Raji (cell line): ENCODE data around the gene ATE1.

Experiments used
- POLR2A ChIP-seq: IDR thresholded peaks from 2 replicates; pipeline ENCODE4 v1.6.1; 2011; ENCODE audit warnings: low read depth, low read length, control low read depth; ENCODE audit not compliant: insufficient read depth

ATE1 gene

DNA sequence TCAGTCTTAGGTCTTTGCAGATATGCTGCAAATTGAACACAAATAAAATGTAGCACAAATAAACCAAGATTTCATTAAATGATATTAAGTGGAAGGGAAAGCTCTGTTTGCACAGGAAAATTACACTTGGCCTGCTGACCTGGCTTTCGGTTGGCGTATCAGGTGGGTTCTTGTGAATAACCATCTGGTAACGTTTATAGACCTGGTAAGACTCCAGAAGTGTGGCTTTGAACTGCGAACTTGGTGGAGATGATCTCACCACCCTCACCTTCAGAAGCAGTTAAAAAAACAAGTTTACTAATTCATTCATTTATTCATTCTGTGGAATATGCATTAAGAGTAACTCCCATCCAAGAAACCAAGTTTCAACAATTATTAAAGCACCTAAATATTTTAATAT lies 28.1 kb downstream of the ATE1 start:
- no peak for TF ChIP-seq POLR2A

DNA sequence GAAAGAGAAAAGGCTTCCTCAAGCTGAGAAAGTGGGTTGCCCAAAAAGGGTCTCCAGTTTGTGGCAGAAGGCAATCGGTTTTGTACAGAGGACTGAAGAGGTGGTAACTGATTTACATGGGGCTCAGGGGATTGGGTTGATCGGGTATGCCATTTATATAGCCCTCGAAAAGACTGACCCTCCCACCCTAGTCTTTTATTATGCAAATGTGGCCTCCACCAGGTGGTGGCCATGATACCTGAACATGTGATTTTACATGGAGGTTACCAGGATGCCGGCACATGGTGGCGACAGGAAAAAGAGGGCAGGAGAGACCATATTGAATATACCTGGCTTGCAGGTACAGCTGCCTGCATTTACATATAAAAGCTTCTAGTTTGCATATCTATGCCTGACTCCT lies 36.7 kb downstream of the ATE1 start:
- TF ChIP-seq POLR2A, result no peak

DNA sequence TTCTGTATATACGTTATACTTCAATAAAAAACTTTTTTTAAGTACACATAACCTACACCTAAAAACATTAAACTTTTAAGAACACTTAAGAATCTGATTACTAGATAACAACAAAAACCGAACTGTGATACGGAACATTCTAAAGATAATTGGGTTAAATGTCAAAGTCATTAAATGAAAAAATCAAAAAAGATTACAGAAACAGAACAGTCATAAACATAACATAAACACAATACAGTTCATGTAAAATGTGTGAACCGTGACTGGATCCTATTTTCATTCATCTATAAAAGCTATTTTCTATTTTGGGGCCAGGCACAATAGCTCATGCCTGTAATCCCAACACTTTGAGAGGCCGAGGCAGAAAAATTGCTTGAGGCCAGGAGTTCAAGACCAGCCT lies 38.6 kb downstream of the ATE1 start:
- TF ChIP-seq POLR2A, result no peak

DNA sequence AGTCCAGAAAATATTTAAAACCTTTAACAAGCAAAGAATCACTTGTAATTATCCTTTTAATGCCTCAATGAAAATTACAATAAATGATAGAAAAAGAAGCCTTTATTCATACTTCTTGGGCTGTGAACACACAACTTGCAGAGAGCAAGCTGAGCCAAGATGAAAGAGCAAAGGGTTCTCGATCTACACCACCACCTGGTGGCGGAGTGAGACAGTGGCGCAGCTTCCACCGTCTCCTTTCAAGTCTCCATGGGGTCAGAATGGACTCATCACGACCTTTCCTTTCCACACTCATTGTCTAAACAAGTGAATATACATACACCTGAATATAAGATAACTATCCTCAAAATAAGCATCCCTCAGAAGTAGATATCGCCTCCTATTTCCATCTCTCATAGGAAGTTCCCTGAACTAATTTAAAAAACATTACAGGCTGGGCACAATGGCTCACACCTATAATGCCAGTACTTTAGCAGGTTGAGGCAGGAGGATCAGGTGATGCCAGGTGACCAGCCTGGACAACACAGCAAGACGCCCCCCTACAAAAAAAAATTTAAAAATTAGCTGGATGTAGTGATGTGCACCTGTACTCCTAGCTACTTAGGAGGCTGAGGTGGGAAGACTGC lies 40.7 kb downstream of the ATE1 start:
- TF ChIP-seq POLR2A, result no peak

DNA sequence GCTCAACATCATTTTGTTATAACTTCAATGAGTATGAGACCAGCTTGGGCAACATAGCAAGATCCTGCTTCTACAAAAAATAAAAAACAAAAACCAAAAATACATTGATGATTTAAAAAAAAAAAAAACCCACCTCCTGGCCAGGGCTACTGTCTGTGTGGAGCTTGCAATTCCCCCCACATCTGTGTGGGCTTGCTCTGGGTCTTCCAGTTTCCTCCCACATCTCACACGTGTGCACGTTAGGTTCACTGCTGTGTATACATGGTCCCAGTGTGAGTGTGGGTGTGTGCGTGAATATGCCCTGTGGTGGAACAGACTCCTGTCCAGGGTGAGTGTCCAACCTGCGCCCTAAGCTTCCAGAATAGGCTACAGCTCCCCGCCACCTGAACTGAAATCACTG lies 41.6 kb downstream of the ATE1 start:
- no peak for TF ChIP-seq POLR2A

DNA sequence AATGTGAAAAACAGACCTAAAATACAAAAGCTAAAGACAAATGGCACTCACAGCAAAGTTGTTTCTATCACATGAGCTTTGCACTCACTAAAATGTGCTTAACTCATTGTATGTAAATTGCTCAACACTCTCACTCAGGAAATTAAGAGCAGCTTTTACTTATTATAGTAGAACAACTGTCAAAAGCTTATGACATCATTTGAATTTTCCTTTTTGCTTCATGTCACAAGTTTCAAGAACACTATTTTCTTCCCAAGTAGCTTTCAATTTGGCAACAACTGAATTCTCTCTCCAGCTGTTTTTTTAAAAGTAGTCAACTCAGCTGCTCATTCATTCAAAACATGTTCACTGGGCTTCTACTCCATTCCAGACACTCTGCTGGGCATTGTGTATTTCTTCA lies 46.9 kb downstream of the ATE1 start:
- TF ChIP-seq POLR2A, result no peak

DNA sequence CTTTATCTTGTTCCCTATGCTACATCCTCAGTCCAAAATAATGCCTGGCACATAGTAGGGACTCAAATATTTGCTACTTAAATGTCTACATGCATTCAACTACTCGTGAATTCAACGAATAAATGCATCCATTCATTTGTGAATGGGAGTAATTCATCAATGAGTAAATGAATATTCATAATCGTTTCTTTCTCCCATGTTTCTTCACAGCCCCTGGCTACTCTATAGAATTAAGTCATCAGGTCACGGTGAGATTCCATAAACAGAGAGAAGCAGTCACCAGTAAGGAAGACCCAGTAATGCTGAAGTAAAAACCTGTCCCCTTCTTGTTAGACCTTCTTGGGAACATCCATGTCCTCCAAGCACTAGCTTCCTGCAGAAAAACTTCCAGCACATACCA lies 48.4 kb downstream of the ATE1 start:
- no peak for TF ChIP-seq POLR2A

DNA sequence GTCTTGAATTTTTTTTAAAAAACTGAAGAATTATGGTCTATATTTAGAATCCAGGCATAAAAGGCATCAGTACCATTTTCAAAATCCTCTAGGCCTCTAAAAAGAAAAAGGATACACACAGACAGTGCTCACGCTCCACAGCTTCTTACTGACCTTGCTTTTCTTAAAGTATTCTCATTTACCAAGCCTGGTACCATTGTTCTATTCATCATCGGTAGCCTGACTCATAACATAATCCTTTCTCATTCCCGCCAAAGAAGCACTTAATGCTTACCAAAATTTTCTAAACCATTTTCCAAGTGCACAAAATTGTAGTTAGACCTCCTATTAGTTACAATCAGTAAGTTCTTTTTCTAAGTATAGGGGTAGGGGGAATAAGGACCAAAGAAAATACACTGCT lies 54.6 kb downstream of the ATE1 start:
- no peak for TF ChIP-seq POLR2A

DNA sequence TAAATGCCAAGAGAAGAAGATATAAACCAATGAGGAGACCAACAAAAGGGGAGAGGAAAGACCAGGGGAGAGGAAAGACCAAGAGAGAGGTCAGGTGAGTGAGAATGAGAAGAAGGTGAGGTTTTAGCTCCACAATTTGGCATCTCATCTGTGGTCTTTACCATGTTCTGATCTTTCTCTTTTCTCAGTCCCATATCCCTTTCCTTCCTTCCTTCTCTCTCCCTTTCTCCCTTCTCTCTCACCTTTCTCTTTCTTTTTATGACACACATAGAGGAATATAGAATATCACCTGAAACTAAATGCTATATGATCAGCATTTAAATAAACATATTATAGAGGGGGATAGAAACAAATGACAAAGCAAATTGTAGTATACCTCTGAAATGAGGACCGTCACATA lies 57.4 kb downstream of the ATE1 start:
- TF ChIP-seq POLR2A, result no peak

DNA sequence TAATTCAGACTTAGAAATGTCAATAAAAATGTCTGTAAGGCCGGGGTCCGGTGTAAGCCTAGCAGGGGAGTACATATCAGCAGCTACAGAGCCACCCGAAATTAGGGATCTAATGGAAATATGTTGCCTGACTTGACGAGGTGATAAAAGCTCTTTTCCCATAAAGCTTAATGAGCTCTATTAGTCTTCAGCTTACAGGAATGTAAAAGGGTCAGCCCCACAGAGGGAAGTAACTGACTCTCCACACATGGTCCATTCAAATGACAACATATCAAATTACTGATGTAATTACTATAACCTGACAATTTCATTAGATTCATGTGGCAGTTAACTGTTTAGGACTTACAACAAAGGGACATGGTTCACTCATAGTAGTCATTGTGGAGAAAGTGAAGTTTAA lies 62.3 kb downstream of the ATE1 start:
- no peak for TF ChIP-seq POLR2A

DNA sequence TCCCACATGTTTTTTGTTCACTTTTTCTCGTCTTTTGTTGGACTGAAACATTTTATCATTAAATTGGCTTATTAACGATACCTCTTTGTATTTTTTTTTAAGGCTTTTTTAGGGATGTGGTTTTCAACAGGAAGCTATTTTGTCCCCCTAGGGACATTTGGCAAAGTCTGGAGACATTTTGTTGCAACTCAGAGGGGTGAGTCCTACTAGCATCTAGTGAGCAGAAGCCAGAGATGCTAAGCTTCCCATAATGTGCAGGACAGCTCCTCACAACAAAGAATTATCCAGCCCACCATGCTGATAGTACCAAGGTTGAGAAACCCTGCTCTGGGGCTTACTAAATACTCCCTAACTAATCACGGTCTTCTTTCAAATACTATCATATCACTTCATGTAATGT lies 63.2 kb downstream of the ATE1 start:
- TF ChIP-seq POLR2A, result no peak

DNA sequence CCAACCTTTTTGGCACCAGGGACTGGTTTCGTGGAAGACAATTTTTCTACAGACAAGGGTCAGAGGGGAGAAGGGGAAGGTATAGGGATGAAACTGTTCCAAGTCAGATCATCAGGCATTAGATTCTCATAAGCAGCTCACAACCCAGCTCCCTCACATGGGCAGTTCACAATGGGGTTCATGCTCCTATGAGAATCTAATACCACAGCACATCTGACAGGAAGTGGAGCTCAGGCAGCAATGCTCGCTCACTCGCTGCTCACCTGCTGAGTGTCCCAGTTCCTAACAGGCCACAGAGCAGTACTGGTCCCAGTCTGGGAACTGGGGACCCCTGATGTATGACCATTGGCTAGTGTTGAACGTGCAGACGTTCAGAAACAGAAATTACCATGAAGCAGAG lies 63.7 kb downstream of the ATE1 start:
- TF ChIP-seq POLR2A, result no peak

DNA sequence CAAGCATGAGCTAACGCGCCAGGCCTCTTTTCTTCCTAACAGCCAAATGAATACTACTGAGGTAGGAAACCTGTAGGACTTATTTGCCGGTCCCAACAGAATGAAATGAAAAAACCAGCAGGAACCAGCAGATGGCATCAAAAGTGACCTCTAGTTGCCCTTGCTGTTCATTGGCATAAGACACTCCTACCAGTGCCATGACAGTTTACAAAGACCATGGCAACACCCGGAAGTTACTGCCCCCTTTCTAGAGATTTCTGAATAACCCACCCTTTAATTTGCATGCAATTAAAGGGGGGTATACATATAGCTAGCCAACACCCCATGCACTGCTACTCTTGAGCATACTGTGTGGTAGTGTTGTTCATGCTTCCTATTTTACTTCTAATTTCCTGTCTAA lies 65.2 kb downstream of the ATE1 start:
- TF ChIP-seq POLR2A, result no peak

DNA sequence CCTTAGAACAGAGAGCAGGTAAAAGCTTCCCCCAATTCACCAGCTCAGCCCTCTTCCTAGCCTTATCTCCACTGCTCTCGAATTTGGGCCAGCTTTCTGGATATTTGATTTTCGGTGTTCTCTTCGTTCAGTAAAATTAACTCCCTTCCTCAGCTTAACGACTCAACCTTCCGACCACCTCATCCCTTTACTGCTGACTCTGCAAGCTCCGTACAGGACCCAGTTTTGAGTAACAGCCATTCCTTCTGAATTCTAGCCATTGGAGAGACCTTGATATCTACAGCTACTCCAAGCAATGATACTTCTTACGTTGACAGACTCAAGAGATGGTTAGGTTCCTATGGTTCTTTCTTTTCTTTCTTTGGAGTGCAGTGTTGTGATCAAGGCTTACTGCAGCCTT lies 65.8 kb downstream of the ATE1 start:
- no peak for TF ChIP-seq POLR2A

DNA sequence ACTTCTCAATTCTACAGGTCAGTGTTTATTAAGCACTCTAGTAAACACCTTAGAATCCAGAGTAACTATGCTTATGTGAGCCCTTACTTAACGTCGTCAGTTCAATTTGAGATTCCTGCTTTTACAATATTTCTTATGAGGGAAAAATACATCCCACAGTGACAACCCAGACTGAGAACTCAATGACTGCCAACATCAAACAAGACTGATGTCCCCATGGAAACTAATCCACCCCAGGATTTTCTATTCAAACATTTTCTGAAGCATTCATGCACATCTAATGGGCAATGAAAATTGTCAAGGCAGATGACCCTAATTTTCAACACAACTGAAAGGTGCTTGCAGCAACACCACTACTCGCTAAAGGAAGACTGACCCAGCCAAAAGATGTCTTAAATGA lies 67.0 kb downstream of the ATE1 start:
- no peak for TF ChIP-seq POLR2A

DNA sequence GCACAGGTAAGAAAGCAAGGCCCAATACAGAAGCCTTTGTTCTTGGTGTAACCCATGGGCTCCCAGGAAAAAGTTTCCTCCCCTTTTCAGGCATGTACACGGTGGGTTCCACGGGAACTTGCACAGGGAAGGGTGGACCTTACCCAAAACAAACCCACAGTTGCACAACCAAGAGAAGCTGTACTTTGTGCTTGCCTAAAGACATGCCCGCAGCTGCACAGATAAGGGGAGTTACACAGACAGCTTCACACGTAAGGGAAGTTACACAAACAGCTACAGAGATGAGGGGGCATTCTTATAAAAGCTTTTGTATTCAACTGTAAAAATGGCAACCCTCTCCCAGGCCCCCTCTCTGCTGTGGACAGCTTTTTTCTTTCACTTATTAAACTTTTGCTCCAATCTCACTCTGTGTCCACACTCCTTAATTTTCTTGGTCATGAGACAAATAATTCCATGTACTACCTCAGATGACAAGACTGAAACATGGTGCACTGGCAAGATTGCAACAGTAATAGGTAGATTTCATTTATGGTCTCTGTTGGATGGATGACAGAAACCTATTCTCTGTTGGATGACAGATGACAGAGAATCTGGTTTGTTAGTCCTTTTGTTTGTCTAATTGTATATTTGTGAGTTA lies 72.9 kb downstream of the ATE1 start:
- TF ChIP-seq POLR2A, result no peak

DNA sequence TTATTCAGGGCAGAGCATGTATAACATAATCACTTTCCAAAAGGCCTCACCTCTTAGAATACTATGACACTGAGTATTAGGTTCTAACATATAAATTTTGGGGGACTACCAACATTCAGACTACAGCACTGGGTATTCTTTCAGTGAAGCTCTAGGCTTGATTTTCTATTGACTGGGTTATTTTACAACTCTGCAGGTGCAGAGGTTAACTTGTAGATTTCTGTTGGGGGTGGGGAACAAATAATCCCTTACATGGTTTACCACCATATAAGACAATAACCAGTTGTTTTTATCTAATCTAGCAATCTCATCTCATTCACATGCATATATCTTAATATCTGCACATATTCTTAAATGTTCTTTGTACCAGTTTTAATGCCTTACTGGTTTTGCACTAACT lies 73.9 kb downstream of the ATE1 start:
- TF ChIP-seq POLR2A, result no peak
